K562 (cell line): ENCODE results near the gene NENF. TPM values are rescaled to one million over a fixed set of nuclear protein-coding genes. Genes with fewer than 3 reads are reported as not detected.

Experiments used
- EP400 ChIP-seq: fragments of 450-650 bp; IDR thresholded peaks from 2 replicates; pipeline ENCODE4 v1.6.1; 2017; ENCODE audit warnings: antibody characterized with exemption, mild to moderate bottlenecking, moderate library complexity
- FOXJ2 ChIP-seq: fragments of 200-800 bp; sonication (Bioruptor generic); IDR thresholded peaks from 2 replicates; pipeline ENCODE4 v1.6.1; 2016; ENCODE audit warnings: missing genetic modification characterization, missing compliant biosample characterization
- FOXP1 ChIP-seq: sonication (generic); formaldehyde crosslinking; IDR thresholded peaks from 2 replicates; pipeline ENCODE4 v1.8.0; 2022; ENCODE audit warnings: mild to moderate bottlenecking, missing genetic modification reagents
- HDAC1 ChIP-seq, 2 experiments: fragments of 450-650 bp; IDR thresholded peaks; 2 replicates each; pipeline ENCODE4 v1.6.1; 2016 to 2017; ENCODE audit warnings: inconsistent platforms in 1 of 2, mild to moderate bottlenecking in 1 of 2, moderate library complexity in 1 of 2
- HMG20A ChIP-seq: fragments of 450-650 bp; formaldehyde crosslinking; conservative IDR thresholded peaks from 2 replicates; pipeline ENCODE4 v1.4.0; 2020; ENCODE audit warnings: mild to moderate bottlenecking, mixed read lengths
- HSF4 ChIP-seq: fragments of 250-450 bp; sonication (Bioruptor Pico); IDR thresholded peaks from 2 replicates; pipeline ENCODE4 v2.1.2; 2022; ENCODE audit warnings: mild to moderate bottlenecking, moderate library complexity, borderline replicate concordance
- MCM5 ChIP-seq: fragments of 450-650 bp; IDR thresholded peaks from 2 replicates; pipeline ENCODE4 v1.6.1; 2016; ENCODE audit warnings: low read depth
- MTF1 ChIP-seq: fragments of 250-450 bp; sonication (Bioruptor Pico); IDR thresholded peaks from 2 replicates; pipeline ENCODE4 v1.9.0; 2021; ENCODE audit warnings: moderate library complexity, mild to moderate bottlenecking, inconsistent platforms, borderline replicate concordance
- NCOA4 ChIP-seq: fragments of 450-650 bp; IDR thresholded peaks from 2 replicates; pipeline ENCODE4 v1.6.1; 2018; ENCODE audit warnings: mild to moderate bottlenecking; ENCODE audit not compliant: partially characterized antibody
- NR2C1 ChIP-seq, 2 experiments: fragments of 450-650 bp; IDR thresholded peaks; 2 replicates each; pipeline ENCODE4 v1.6.1; 2017; ENCODE audit warnings: mild to moderate bottlenecking in 2 of 2, antibody characterized with exemption in 1 of 2, inconsistent platforms in 1 of 2, missing compliant biosample characterization in 1 of 2, missing genetic modification characterization in 1 of 2
- PCBP1 ChIP-seq: fragments of 200-400 bp; formaldehyde crosslinking; IDR thresholded peaks from 2 replicates; pipeline ENCODE4 v1.6.1; 2018; ENCODE audit warnings: mild to moderate bottlenecking, low read depth, low read length; ENCODE audit not compliant: poor library complexity, severe bottlenecking
- TEAD4 ChIP-seq, 2 experiments: sonication (generic) in 1 of 2; formaldehyde crosslinking in 1 of 2; IDR thresholded peaks; 2 replicates each; pipeline versions ENCODE4 v1.6.1 to v1.8.0; 2012 to 2022; ENCODE audit warnings: borderline replicate concordance in 1 of 2, inconsistent platforms in 1 of 2, low read length in 1 of 2, mild to moderate bottlenecking in 1 of 2, missing genetic modification reagents in 1 of 2
- TOE1 ChIP-seq, 2 experiments: fragments of 450-650 bp in 1 of 2; sonication (generic) in 1 of 2; formaldehyde crosslinking in 1 of 2; IDR thresholded peaks; 2 replicates each; pipeline versions ENCODE4 v1.7.1 to v1.8.0; 2016 to 2022; ENCODE audit warnings: borderline replicate concordance in 2 of 2, mild to moderate bottlenecking in 2 of 2, antibody characterized with exemption in 1 of 2, inconsistent platforms in 1 of 2, low read depth in 1 of 2, missing genetic modification reagents in 1 of 2, moderate library complexity in 1 of 2
- WHSC1 ChIP-seq: IDR thresholded peaks from one replicate; pipeline ENCODE4 v1.6.1; 2012; ENCODE audit warnings: low read length, control low read depth, inconsistent platforms
- ZFP30 ChIP-seq: fragments of 250-450 bp; sonication (Bioruptor Pico); IDR thresholded peaks from 2 replicates; pipeline ENCODE4 v1.8.0; 2022; ENCODE audit warnings: moderate library complexity, mild to moderate bottlenecking, inconsistent platforms, borderline replicate concordance
- ZNF12 ChIP-seq: sonication (generic); formaldehyde crosslinking; IDR thresholded peaks from 2 replicates; pipeline ENCODE4 v1.4.0; 2020; ENCODE audit warnings: mild to moderate bottlenecking, missing genetic modification reagents
- ZNF707 ChIP-seq: fragments of 250-450 bp; sonication (Bioruptor Pico); conservative IDR thresholded peaks from 2 replicates; pipeline ENCODE4 v1.8.0; 2022; ENCODE audit warnings: inconsistent platforms, mild to moderate bottlenecking, moderate library complexity
- polyA plus RNA-seq, 8 experiments: library from polyadenylated mRNA; depleted of rRNA in 4 of 8; stranded (reverse) in 5 of 8; unstranded in 3 of 8; fragments of >200 nt; fragmentation: Nextera tagmentation in 2 of 8; fragmentation: Illumina TruSeq in 1 of 8; extraction: Ambion mirVana in 2 of 8; extraction: Trizol in 1 of 8; gene quantifications; 2 replicates each; pipeline versions ENCODE4 v1.2.1 to v1.2.3, GENCODE V29; 2011 to 2014; ENCODE audit warnings: inconsistent platforms in 1 of 8, missing spikeins in 1 of 8
- total RNA-seq, 7 experiments: library from RNA; depleted of rRNA in 6 of 7; stranded (reverse); fragments of >200 nt in 6 of 7; fragmentation: Illumina TruSeq in 2 of 7; extraction: Trizol in 2 of 7; gene quantifications; 2 replicates each; pipeline versions ENCODE4 v1.2.1 to v1.2.3, GENCODE V29; 2011 to 2021; ENCODE audit warnings: low replicate concordance in 1 of 7
- TF ChIP-seq, protein P1 (sequence below): fragments of 450-650 bp; IDR thresholded peaks from 2 replicates; pipeline ENCODE4 v1.6.1; 2016; ENCODE audit warnings: antibody characterized with exemption
- TF ChIP-seq, protein P2 (sequence below): fragments of 450-650 bp; IDR thresholded peaks from 2 replicates; pipeline ENCODE4 v1.7.0; 2016; ENCODE audit warnings: borderline replicate concordance
- TF ChIP-seq, protein P3 (sequence below): fragments of 250-450 bp; sonication (Bioruptor Pico); IDR thresholded peaks from 2 replicates; pipeline ENCODE4 v1.4.0; 2020
- TF ChIP-seq, protein P4 (sequence below): sonication (generic); formaldehyde crosslinking; IDR thresholded peaks from 2 replicates; pipeline ENCODE4 v1.9.0; 2022; ENCODE audit warnings: mild to moderate bottlenecking, missing genetic modification reagents

The NENF gene
- total and polyA plus RNA-seq, 9 of the 15 experiments (the other 6 are each of a cell fraction or from before 2014, with no cell fraction given), result 6.1 to 100 (median 72.8) TPM

DNA sequence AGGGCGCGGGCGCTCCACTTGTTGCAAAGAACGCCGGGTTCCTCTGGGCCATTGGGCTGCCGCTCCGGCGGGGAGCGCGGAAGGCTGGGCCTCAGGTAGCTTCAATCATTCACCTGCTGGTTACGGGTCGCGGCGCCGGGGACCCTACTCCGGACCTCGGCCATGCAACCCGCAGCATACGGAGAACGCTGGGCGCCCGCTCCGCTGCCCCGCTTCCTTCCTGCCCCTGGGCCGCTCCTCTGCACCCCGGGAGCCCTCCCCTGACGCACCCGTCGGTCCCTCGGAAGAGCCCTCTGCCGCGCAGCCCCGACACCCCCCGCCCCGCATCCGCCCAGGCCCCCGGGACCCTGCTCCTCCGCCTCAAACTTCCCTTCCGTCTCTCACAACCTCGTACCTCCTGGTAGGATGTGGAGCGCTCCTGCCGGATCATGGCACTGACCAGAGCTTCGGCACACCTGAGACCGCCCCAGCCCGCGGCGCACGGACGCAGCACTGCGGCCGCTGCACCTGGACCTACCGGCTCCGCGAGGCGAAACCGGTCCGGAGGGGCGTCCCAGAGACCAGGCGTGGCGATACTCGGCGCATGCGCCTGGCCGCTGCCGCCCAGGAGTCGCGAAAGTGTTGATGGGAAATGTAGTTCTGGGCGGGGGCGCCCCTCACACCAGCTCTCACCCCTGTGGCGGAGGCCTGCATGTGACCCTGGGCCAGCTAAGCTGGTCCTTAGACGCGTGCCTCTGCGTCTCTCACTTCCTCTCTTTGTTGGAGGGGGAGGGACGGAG lies 18.2 kb upstream of the NENF start, which contains the start of gene PACC1 (continued):
- TF ChIP-seq WHSC1, result no peak
- TF ChIP-seq HMG20A (CRISPR knock-in tag), result no peak
- TF ChIP-seq HDAC1 (IDR thresholded peaks at IDR 0.05), result peak in 1 of 2 experiments; percentile 69; a peak in 2 of 4 replicates
- TF ChIP-seq ZNF707 (CRISPR knock-in tag), result no peak
- TF ChIP-seq NR2C1 (IDR thresholded peaks at IDR 0.05), result peak; percentile 69
- peak; percentile 78 for TF ChIP-seq NR2C1 (tag; IDR thresholded peaks at IDR 0.05)
- TF ChIP-seq PCBP1, result no peak
- no peak for TF ChIP-seq ZFP30 (CRISPR knock-in tag)
- no peak for TF ChIP-seq MTF1 (CRISPR knock-in tag)
- peak; percentile 76; the same call in 1 of the 2 replicates for TF ChIP-seq EP400
- no peak for TF ChIP-seq NCOA4
- TF ChIP-seq, protein P1, sequence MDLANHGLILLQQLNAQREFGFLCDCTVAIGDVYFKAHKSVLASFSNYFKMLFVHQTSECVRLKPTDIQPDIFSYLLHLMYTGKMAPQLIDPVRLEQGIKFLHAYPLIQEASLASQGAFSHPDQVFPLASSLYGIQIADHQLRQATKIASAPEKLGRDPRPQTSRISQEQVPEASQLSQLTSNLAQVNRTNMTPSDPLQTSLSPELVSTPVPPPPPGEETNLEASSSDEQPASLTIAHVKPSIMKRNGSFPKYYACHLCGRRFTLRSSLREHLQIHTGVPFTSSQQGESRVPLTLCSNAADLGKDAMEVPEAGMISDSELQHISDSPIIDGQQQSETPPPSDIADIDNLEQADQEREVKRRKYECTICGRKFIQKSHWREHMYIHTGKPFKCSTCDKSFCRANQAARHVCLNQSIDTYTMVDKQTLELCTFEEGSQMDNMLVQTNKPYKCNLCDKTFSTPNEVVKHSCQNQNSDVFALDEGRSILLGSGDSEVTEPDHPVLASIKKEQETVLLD, result peak; percentile 94
- TF ChIP-seq, protein P2, sequence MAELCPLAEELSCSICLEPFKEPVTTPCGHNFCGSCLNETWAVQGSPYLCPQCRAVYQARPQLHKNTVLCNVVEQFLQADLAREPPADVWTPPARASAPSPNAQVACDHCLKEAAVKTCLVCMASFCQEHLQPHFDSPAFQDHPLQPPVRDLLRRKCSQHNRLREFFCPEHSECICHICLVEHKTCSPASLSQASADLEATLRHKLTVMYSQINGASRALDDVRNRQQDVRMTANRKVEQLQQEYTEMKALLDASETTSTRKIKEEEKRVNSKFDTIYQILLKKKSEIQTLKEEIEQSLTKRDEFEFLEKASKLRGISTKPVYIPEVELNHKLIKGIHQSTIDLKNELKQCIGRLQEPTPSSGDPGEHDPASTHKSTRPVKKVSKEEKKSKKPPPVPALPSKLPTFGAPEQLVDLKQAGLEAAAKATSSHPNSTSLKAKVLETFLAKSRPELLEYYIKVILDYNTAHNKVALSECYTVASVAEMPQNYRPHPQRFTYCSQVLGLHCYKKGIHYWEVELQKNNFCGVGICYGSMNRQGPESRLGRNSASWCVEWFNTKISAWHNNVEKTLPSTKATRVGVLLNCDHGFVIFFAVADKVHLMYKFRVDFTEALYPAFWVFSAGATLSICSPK, result no peak
- TF ChIP-seq, protein P3, sequence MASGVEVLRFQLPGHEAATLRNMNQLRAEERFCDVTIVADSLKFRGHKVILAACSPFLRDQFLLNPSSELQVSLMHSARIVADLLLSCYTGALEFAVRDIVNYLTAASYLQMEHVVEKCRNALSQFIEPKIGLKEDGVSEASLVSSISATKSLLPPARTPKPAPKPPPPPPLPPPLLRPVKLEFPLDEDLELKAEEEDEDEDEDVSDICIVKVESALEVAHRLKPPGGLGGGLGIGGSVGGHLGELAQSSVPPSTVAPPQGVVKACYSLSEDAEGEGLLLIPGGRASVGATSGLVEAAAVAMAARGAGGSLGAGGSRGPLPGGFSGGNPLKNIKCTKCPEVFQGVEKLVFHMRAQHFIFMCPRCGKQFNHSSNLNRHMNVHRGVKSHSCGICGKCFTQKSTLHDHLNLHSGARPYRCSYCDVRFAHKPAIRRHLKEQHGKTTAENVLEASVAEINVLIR, result no peak
- TF ChIP-seq FOXP1 (CRISPR knock-in tag), result no peak; the same call in 1 of the 2 replicates
- peak; percentile 67; the same call in 1 of the 2 replicates for TF ChIP-seq TOE1 (IDR thresholded peaks at IDR 0.05; ENCODE audit: borderline replicate concordance)
- no peak; the same call in 1 of the 2 replicates for TF ChIP-seq TOE1 (CRISPR knock-in tag; IDR thresholded peaks at IDR 0.05; ENCODE audit: borderline replicate concordance, low read depth)
- no peak for TF ChIP-seq FOXJ2 (tag)
- TF ChIP-seq TEAD4 (IDR thresholded peaks at IDR 0.05; ENCODE audit: low read length), result peak; percentile 33; the same call in 1 of the 2 replicates
- no peak for TF ChIP-seq TEAD4 (CRISPR knock-in tag; IDR thresholded peaks at IDR 0.05; ENCODE audit: borderline replicate concordance)
- TF ChIP-seq ZNF12 (CRISPR knock-in tag), result peak; percentile 82; the same call in 1 of the 2 replicates
- no peak for TF ChIP-seq HSF4 (CRISPR knock-in tag)
- TF ChIP-seq, protein P4, sequence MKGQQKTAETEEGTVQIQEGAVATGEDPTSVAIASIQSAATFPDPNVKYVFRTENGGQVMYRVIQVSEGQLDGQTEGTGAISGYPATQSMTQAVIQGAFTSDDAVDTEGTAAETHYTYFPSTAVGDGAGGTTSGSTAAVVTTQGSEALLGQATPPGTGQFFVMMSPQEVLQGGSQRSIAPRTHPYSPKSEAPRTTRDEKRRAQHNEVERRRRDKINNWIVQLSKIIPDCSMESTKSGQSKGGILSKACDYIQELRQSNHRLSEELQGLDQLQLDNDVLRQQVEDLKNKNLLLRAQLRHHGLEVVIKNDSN (CRISPR knock-in tag), result peak; percentile 98
- TF ChIP-seq MCM5, result no peak
